ENCODE results near the gene FAM3B. TPM values are rescaled to one million over a fixed set of nuclear protein-coding genes. Genes with fewer than 3 reads are reported as not detected.

Gene FAM3B
- total and polyA plus RNA-seq, 2 experiments from 2014 or later, result not detected

DNA sequence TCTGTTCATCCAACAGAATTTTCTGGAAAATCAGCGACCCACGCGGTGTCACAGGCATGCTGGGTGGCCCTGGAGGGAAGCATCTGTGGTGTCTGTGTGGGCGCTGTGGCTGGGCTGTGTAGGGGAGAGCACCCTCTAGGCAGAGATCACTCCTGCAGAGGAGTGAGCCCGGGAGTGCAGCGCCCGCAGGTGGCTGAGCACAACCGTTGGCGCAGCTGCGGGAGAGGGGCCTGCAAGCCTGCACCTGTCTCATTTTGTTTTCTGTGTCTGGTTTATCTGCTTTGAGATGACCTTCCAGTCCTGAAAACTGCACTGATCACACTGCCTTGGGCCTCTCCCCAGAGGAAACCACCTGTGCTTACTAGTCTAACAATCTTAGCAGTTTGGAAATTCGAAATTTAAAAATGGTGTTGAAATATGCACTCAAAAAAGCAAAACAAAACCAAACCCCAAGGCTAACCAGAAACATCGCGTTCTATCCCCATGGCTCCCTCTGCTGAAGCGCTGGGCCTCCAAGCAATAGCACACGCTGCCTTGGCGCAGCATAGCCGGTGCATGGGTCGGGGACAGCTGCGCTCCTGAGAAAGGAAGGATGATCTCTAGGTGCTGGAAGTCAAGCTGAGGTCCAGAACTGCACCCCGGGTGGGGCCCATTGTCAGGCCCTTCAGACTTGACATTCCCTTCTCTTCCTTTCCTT lies 4.8 kb downstream of the FAM3B start:
- DNase-seq (ENCODE audit: low read depth in 1 of 2, low spot score in 1 of 2), result no peak
- H3K27me3 ChIP-seq, result peaks cover 18% of the 10 kb centered on the region
- H3K4me1 ChIP-seq (ENCODE audit: low read depth), result no peaks in the 10 kb centered on the region
- H3K4me3 ChIP-seq, result no peak overlapping the region
- no peak for TF ChIP-seq CTCF (IDR thresholded peaks at IDR 0.05; ENCODE audit: low read depth, low read length)
- H3K9me3 ChIP-seq (ENCODE audit: low read depth), result no peaks in the 10 kb centered on the region
- no peak overlapping the region for H3K27ac ChIP-seq
- no peaks in the 10 kb centered on the region for H3K36me3 ChIP-seq

- Histone ChIP-seq H3K4me3 (no peak overlapping the region), H3K27ac (no peak overlapping the region), H3K36me3 (no peaks in the 10 kb centered on the region), H3K27me3 (peaks cover 11% of the 10 kb centered on the region), H3K9me3 (ENCODE audit: low read depth) (no peaks in the 10 kb centered on the region), H3K4me1 (ENCODE audit: low read depth) (no peaks in the 10 kb centered on the region)
- DNase-seq (ENCODE audit: low read depth in 1 of 2, low spot score in 1 of 2), result no peak
- no peak for TF ChIP-seq CTCF (IDR thresholded peaks at IDR 0.05; ENCODE audit: low read depth, low read length)
Observed at GRCh38 chr21:41321908-41322495, 5.4 kb downstream of the FAM3B start.

DNA sequence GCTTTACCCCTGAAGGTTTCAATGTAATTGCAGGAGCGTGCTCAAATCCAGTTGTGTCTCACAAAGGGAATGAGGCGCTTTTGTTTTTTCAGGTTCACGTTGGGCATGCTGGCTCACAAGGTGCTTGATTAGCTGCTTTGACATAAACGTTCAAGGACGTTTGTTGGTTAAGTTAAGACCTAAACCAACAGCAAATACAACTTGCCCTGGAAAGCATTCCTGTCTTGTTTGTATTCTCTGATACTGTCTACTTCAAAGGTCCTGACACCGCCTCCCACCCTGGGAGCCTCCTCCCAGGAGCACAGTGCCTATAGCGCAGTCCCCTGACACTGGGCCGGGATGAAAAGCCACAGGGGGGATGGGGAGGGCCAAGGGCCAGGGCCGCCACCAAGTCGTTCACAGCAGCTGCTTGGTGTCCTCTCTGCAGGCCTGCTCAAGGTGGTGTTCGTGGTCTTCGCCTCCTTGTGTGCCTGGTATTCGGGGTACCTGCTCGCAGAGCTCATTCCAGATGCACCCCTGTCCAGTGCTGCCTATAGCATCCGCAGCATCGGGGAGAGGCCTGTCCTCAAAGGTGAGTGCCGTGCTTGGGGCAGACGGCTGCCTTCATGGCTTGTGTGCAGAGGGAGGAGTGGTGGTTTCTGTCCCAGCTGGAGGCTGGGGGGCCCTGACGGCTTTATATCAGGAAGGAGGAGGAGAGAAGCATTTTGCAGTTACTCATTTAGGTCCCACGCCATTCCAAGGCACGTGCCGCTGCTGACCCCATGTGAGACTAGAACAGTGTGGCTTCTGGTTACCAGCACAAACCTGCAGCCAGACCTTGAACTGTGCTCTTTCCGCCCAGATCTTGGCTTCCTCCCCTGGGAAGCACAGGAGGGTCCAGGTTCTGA lies 6.1 kb downstream of the FAM3B start:
- DNase-seq (ENCODE audit: low read depth in 1 of 2, low spot score in 1 of 2), result no peak
- Histone ChIP-seq H3K36me3 (no peaks in the 10 kb centered on the region), H3K27ac (no peak overlapping the region), H3K4me1 (ENCODE audit: low read depth) (no peaks in the 10 kb centered on the region), H3K4me3 (no peak overlapping the region), H3K9me3 (ENCODE audit: low read depth) (no peaks in the 10 kb centered on the region), H3K27me3 (peaks cover 4% of the 10 kb centered on the region)
- no peak for TF ChIP-seq CTCF (IDR thresholded peaks at IDR 0.05; ENCODE audit: low read depth, low read length)

DNA sequence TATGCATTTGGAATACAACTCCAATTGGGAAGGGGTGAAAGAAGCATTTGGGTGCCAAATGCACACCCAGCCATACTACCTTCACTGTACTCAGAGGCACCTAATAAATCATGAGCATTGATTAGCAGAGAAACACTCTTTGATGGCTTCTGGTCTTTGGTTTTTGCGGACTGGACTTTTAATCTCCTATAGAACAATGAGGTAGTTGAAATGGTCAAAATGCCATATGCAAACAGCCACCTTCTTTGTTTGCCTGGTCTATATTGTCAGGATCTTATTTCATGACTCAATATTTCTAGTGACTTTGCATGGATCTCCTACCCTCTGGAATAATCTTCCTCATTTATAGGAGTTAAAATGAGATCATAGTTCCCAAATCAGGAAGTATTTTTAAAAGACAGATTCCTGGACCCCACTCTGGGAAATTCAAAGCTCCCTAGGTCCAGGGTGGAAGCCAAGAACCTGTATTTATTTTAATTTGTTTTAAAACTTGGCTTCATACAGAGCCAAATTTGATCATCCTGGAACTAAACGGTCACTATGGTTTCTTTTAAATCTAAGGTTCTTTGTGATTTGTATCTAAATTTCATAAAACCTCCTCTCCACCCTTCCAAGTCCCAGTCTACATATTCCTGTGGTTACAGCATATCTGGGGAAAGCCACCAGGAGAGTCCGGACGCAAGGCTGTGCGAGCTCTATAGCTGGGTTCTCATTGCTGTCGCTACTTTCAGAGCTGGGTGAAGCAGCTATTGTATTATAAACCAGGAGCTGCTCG lies 8.7 kb downstream of the FAM3B start:
- TF ChIP-seq CTCF (IDR thresholded peaks at IDR 0.05; ENCODE audit: low read depth, low read length), result no peak
- Histone ChIP-seq H3K27ac (no peak overlapping the region), H3K36me3 (no peaks in the 10 kb centered on the region), H3K9me3 (ENCODE audit: low read depth) (no peaks in the 10 kb centered on the region), H3K4me3 (no peak overlapping the region), H3K27me3 (no peaks in the 10 kb centered on the region), H3K4me1 (ENCODE audit: low read depth) (no peaks in the 10 kb centered on the region)
- no peak for DNase-seq (ENCODE audit: low read depth in 1 of 2, low spot score in 1 of 2)

DNA sequence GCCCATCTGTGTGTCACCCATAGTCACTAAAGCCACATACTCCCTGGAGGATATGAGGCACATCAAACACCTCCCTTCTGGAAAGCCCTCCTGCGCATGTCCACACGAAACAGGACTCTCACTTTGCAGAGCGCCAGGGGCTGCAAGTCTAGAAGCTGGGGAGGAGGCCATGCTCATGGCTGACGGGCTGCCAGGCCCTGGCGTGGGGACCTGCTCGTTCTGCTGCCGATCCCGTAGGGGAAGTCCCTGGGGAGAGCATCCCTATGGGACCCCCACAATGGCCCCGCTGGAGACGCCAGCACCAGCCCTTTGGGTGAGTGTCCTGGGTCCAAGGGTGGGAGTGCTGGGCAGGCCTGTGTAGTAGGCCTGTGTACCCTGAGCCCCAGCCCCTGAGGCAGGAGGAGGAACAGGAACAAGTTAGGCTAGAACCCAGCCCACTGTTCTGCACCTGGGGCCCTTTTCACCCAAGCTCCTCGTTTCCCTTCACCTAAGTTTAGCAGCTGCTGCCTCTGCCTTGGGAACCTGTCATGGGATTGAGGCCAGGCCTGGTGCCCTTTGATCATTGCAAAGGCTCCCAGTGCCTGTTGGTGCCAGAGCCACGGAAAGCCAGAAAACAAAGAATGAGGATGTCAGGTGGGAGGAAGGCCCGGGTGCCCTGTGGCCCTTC lies 9.9 kb downstream of the FAM3B start:
- Histone ChIP-seq H3K9me3 (ENCODE audit: low read depth) (no peaks in the 10 kb centered on the region), H3K4me1 (ENCODE audit: low read depth) (no peaks in the 10 kb centered on the region), H3K4me3 (no peak overlapping the region), H3K27ac (no peak overlapping the region), H3K36me3 (no peaks in the 10 kb centered on the region), H3K27me3 (no peaks in the 10 kb centered on the region)
- no peak for TF ChIP-seq CTCF (IDR thresholded peaks at IDR 0.05; ENCODE audit: low read depth, low read length)
- no peak for DNase-seq (ENCODE audit: low read depth in 1 of 2, low spot score in 1 of 2)

Data from cardiac muscle cell (in vitro differentiated cells and primary cell).